Large intestine (tissue), 3 donors: ENCODE measurements around the gene GEMIN5. TPM values are rescaled to one million over a fixed set of nuclear protein-coding genes. Genes with fewer than 3 reads are reported as not detected.

ENCODE experiments used
- DNase-seq, 2 donors: peaks; one replicate each; pipeline versions ENCODE4 v3.0.0 to v3.0.0-alpha.2; 2013
- H3K27ac ChIP-seq: one replicate; pipeline ENCODE4 v1.5.1; 2013; ENCODE audit warnings: low read length
- H3K27me3 ChIP-seq: 2 replicates; pipeline ENCODE4 v1.6.1; 2013; ENCODE audit warnings: low read length; ENCODE audit not compliant: control insufficient read depth, insufficient read depth
- H3K36me3 ChIP-seq: 2 replicates; pipeline ENCODE4 v1.6.1; 2013; ENCODE audit warnings: low read length; ENCODE audit not compliant: control insufficient read depth, insufficient read depth
- H3K4me1 ChIP-seq: one replicate; pipeline ENCODE4 v1.6.1; 2013; ENCODE audit warnings: low read length; ENCODE audit not compliant: control insufficient read depth, insufficient read depth
- H3K4me3 ChIP-seq: one replicate; pipeline ENCODE4 v1.5.1; 2013; ENCODE audit warnings: low read length
- H3K9me3 ChIP-seq: one replicate; pipeline ENCODE4 v1.6.1; 2013; ENCODE audit warnings: mild to moderate bottlenecking, low read depth, low read length, moderate library complexity; ENCODE audit not compliant: control insufficient read depth
- WGBS: methylation state at CpG from one replicate; pipeline ENCODE4 v1.1.5; 2013; ENCODE audit warnings: low lambda C conversion rate; ENCODE audit not compliant: insufficient coverage; 5-methylcytosine and 5-hydroxymethylcytosine counted together
- polyA plus RNA-seq: library from polyadenylated mRNA; unstranded; fragments of 120-200 nt; gene quantifications from one replicate; pipeline ENCODE4 v1.2.1, GENCODE V29; 2013

GEMIN5 gene
- polyA plus RNA-seq, 1 donor = 12.7 TPM

- WGBS = 76% methylated on average over 5 of the region's 8 CpGs
- Histone ChIP-seq H3K36me3 (peaks cover 31% of the 10 kb centered on the region), H3K4me1 (peaks cover 6% of the 10 kb centered on the region), H3K27ac (no peak overlapping the region), H3K27me3 (no peaks in the 10 kb centered on the region), H3K9me3 (no peaks in the 10 kb centered on the region), H3K4me3 (no peak overlapping the region)
- DNase-seq = no peak
Observed at GRCh38 chr5:154861946-154862345, 76.1 kb downstream of the GEMIN5 start.

DNA sequence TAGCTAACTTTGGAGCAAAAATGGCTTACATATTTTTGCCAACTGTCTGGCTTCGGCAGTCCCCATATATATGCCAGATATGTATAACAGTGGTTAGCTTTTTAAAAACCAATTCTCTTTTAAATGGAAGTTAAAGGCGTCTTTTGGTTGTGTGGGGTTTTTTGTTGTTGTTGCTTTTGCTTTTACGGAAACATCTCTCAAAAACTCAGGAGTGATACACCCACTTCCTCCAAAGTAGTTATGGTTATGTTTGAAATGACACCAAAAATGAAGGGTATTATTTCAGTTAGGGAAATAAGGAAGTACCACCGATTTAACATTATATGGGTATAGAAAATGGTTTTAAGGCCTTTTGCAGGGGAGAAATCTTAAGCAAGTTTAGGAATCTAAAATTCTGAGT lies 77.2 kb downstream of the GEMIN5 start:
- H3K36me3 ChIP-seq = peaks cover 22% of the 10 kb centered on the region
- H3K27me3 ChIP-seq = no peaks in the 10 kb centered on the region
- WGBS = 82% methylated on average over 3 of the region's 4 CpGs
- H3K4me1 ChIP-seq = peaks cover 6% of the 10 kb centered on the region
- no peak for DNase-seq
- H3K27ac ChIP-seq = no peak overlapping the region
- H3K9me3 ChIP-seq = no peaks in the 10 kb centered on the region
- no peak overlapping the region for H3K4me3 ChIP-seq

DNA sequence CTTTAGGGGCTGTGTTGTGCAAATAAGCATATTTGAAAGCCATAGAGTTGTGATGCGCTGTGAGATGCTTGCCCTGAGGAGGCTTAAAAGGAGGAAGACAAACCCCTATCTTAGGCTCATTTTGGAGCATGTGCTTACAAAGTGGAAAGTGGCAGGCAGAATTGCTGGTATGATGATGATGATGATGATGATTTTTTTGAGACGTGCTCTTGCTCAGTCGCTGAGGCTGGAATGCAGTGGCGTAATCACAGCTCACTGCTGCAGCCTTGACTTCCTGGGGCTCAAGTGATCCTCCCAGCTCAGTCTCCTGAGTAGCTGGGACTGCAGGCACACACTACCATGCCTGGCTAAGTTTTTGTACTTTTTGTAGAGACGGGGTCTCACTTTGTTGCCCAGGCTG lies 77.9 kb downstream of the GEMIN5 start:
- Histone ChIP-seq H3K9me3 (no peaks in the 10 kb centered on the region), H3K27me3 (no peaks in the 10 kb centered on the region), H3K36me3 (peaks cover 16% of the 10 kb centered on the region), H3K27ac (peak overlapping the region; percentile 95), H3K4me3 (peak overlapping the region; percentile 70), H3K4me1 (peaks cover 6% of the 10 kb centered on the region)
- no CpG with 5 or more reads among the region's 5 CpGs for WGBS
- DNase-seq = peak in 1 of 2 donors; percentile 33

DNA sequence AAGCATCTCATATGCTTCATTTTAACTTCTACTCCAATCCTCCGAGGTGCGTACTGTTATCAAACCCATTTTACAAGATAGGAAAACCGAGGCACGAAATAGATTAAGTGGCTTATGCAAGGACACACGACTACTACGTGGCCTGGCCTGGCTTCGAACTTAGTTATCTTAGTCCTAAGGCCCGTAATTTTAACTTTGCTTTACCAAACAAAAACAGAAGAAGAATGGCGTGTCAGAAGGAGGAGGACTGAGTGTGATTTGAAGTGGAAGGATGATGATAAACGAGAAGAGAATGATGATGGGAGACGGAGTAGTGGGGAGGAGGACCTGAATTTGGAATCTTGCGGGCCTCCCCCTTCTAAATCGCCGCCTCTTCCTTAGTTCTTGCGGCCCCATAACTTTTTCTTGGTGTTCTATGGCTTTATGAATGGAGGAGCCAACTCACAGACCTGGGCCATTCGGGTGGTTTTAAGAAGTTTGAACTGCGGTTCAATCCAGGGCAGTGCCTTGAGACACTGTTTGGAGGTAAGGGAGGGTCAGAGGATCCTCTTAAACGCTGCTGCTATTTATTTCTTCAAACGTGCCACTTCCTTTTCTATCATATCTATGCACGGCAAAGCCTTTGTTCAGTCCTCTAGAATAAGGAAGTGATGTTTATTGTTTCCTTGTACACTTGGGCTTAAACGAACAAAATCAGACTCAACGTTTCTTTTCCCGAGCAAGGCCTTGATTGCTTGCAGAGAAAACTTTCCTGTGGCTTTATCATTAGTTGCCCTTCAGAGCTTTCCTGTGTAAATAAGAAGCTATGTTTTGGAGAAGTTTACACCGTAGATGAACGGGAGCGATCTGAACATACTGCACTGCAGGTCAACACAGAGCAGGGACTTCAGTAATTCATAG lies 78.8 kb downstream of the GEMIN5 start:
- Histone ChIP-seq H3K9me3 (no peaks in the 10 kb centered on the region), H3K36me3 (peaks cover 10% of the 10 kb centered on the region), H3K27ac (peak overlapping the region; percentile 95), H3K27me3 (no peaks in the 10 kb centered on the region), H3K4me3 (peak overlapping the region; percentile 70), H3K4me1 (peaks cover 6% of the 10 kb centered on the region)
- peak in 1 of 2 donors; percentile 68 for DNase-seq
- 0% methylated on average over 2 of the region's 26 CpGs for WGBS

DNA sequence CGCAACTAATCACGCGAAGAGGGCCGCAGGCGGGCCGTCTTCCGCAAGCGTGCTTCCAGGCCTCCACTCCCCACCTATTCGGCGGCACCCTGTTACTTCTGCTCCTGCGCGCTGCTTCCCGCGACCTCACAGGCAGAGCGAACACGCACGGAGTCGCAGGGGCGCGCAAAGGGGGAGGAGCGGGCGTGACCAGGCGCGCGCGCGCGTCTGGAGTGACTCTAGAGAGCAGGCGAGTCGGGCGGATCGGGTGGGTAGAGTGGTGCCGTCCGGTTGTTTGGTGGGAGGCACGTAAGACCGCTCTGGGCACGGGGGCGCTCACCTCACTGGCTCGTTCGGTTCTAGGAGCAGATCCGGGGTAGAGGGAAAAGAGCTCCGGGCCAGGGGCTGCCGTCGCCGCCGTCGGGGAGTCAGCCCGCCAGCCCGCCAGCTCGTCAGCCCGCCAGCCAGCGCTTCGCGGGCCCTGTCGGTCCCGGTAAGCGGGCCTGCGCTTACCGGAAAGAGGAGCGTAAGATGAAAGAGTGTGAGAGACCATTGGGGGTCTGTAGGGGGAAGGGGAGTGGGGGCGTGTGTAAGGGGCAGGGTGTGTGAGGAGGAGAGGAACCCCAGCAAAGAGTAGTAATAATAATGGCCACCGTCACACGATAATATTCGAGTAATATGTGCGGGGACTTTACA lies 79.6 kb downstream of the GEMIN5 start, which contains the start of gene CNOT8:
TSS of gene CNOT8 (plus strand) at position 331 of the 675 bp plus-strand sequence. CDS start 4,652 bp downstream, outside the sequence.
- WGBS = no CpG with 5 or more reads among the region's 65 CpGs
- H3K4me1 ChIP-seq = peaks cover 6% of the 10 kb centered on the region

DNA sequence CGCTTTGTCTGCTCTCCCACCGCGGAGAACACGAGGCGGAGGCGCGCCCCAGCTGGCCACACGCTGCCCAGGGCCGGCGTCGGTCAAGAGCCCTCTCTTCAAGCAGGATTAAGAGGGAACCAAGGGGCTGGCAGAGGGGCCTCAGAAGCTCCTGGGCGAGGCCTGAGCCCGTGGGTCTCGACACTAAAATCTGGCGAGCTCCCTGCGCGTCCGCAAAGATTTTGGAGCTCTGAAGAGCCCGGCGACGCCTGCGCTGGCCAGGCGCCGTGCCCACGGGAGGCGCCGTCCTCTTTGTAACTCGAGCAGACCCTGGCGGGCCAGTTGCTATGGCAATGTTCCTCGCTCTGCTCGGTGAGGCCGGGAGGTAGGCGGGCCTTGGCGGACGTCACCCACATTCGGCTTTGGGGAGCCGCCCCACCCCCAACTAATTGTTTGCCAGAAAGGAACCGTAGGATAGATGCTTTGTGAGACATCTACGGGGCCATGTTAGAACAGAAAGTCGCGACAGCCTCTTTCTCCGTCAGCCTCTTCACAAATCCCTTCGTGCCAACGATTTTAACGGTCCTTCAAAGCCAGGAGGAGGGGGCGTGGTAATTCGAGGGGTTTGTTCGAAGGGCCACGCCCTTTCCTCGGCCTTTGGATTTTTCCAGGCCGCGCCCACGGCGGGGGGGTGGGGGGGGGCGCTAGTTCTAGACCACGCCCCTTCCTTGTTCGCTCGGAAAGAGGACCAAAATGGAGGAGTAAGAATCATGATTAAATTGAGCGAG lies 80.3 kb downstream of the GEMIN5 start:
- Histone ChIP-seq H3K4me3 (peak overlapping the region; percentile 70), H3K4me1 (peaks cover 6% of the 10 kb centered on the region), H3K9me3 (no peaks in the 10 kb centered on the region), H3K27me3 (no peaks in the 10 kb centered on the region), H3K36me3 (no peaks in the 10 kb centered on the region), H3K27ac (peak overlapping the region; percentile 95)
- WGBS = no CpG with 5 or more reads among the region's 59 CpGs
- DNase-seq = peak; percentile 89 to 97

More for the DNA sequence above, 79.6 kb downstream of the GEMIN5 start, which contains the start of gene CNOT8:
- Histone ChIP-seq H3K36me3 (peaks cover 4% of the 10 kb centered on the region), H3K9me3 (no peaks in the 10 kb centered on the region), H3K27ac (peak within 1 kb of the TSS; percentile 95), H3K4me3 (peak within 1 kb of the TSS; percentile 70), H3K27me3 (no peaks in the 10 kb centered on the region)
- peak; percentile 96 to 98 for DNase-seq

- peaks cover 3% of the 10 kb centered on the region for H3K4me1 ChIP-seq
- DNase-seq = no peak
- WGBS = no CpG with 5 or more reads among the region's 3 CpGs
Observed at GRCh38 chr5:154851351-154851750, 86.7 kb downstream of the GEMIN5 start.

GRCh38 chr5:154850255-154851062 lies 87.6 kb downstream of the GEMIN5 start, which contains the start of gene FAXDC2:
Gene FAXDC2 (minus strand): TSS chr5:154850603. CDS start chr5:154838178, 12,425 bp downstream.
- DNase-seq = peak; percentile 29 to 59
- Histone ChIP-seq H3K36me3 (no peaks in the 10 kb centered on the region), H3K4me3 (peak within 1 kb of the TSS; percentile 39), H3K9me3 (no peaks in the 10 kb centered on the region), H3K27ac (peak within 1 kb of the TSS; percentile 53), H3K27me3 (no peaks in the 10 kb centered on the region), H3K4me1 (peaks cover 3% of the 10 kb centered on the region)
- 80% methylated on average over 1 of the region's 11 CpGs for WGBS

More at GRCh38 chr5:154851351-154851750, 86.7 kb downstream of the GEMIN5 start:
- Histone ChIP-seq H3K9me3 (no peaks in the 10 kb centered on the region), H3K27ac (no peak overlapping the region), H3K36me3 (no peaks in the 10 kb centered on the region), H3K27me3 (no peaks in the 10 kb centered on the region), H3K4me3 (no peak overlapping the region)

GRCh38 chr5:154849791-154850201 lies 88.2 kb downstream of the GEMIN5 start:
- no peaks in the 10 kb centered on the region for H3K36me3 ChIP-seq
- peaks cover 3% of the 10 kb centered on the region for H3K4me1 ChIP-seq
- WGBS = 20% methylated on average over 1 of the region's 2 CpGs
- peak overlapping the region; percentile 39 for H3K4me3 ChIP-seq
- peak in 1 of 2 donors; percentile 50 for DNase-seq
- peak overlapping the region; percentile 53 for H3K27ac ChIP-seq
- H3K9me3 ChIP-seq = no peaks in the 10 kb centered on the region
- H3K27me3 ChIP-seq = no peaks in the 10 kb centered on the region
